Cardiac fibroblast (primary cell): ENCODE results near the gene LAMC1.

ENCODE experiments used
- DNase-seq, 2 donors: peaks; one replicate each; pipeline versions ENCODE4 v3.0.0 to v3.0.0-alpha.2; 2010; ENCODE audit warnings: low read depth in 2 of 2
- H3K4me3 ChIP-seq, 2 donors: replicated peaks in 1 of 2; 1 replicate in 1 of 2; 2 replicates in 1 of 2; pipeline ENCODE4 v1.5.1; 2011; ENCODE audit warnings: low read depth in 2 of 2, low read length in 2 of 2, mild to moderate bottlenecking in 2 of 2, moderate library complexity in 1 of 2
- TF ChIP-seq, protein P1 (sequence below): IDR thresholded peaks from one replicate; pipeline ENCODE4 v1.5.1; 2011; ENCODE audit warnings: low read depth, mild to moderate bottlenecking, low read length, inconsistent platforms

The LAMC1 gene

DNA sequence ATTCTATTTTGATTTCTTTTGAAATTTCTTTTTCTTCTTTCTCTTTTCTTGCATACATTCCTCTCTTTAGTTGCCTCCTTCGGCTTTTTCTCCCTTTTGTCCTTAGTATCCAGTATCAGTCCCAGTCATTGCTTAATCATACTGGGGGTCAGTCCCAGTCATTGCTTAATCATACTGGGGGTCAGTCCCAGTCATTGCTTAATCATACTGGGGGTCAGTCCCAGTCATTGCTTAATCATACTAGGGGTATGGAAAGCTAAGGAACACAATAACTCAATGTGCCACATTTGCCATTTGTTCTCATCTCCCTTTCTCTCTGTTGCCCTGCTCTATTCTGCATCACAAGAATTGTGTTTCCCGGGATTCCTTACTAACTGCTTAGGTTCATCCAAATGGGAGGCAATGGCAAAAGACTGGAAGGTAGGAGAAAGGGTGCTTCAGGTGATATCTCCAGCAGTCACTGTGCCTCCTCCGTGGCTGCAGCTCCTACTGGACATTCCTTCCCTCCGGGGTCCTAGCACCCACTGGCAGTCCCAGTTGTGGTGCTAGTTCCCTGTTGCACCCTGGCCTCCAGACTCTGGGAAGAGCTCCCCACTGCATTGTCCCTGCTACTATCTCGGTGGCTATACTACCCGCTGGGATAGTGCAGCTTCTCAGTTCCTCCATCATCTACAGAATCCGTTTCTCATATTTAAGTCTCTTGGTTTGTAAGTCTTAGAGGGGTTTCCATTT, 32.6 kb upstream of the LAMC1 start:
- TF ChIP-seq, protein P1, sequence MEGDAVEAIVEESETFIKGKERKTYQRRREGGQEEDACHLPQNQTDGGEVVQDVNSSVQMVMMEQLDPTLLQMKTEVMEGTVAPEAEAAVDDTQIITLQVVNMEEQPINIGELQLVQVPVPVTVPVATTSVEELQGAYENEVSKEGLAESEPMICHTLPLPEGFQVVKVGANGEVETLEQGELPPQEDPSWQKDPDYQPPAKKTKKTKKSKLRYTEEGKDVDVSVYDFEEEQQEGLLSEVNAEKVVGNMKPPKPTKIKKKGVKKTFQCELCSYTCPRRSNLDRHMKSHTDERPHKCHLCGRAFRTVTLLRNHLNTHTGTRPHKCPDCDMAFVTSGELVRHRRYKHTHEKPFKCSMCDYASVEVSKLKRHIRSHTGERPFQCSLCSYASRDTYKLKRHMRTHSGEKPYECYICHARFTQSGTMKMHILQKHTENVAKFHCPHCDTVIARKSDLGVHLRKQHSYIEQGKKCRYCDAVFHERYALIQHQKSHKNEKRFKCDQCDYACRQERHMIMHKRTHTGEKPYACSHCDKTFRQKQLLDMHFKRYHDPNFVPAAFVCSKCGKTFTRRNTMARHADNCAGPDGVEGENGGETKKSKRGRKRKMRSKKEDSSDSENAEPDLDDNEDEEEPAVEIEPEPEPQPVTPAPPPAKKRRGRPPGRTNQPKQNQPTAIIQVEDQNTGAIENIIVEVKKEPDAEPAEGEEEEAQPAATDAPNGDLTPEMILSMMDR: no peak
- peak; percentile 47 to 56 for DNase-seq
- H3K4me3 ChIP-seq: no peak overlapping the region

GRCh38 chr1:182993746-182994145, 29.5 kb upstream of the LAMC1 start:
- no peak overlapping the region for H3K4me3 ChIP-seq
- TF ChIP-seq, protein P1: no peak
- no peak for DNase-seq

GRCh38 chr1:182995894-182996293, 27.3 kb upstream of the LAMC1 start:
- TF ChIP-seq, protein P1: no peak
- DNase-seq: peak in 1 of 2 donors; percentile 15
- H3K4me3 ChIP-seq: no peak overlapping the region

- DNase-seq: no peak
- TF ChIP-seq, protein P1: no peak
- H3K4me3 ChIP-seq: no peak overlapping the region
Measured at GRCh38 chr1:182996816-182997215, 26.4 kb upstream of the LAMC1 start.

GRCh38 chr1:182998482-182998881, 24.7 kb upstream of the LAMC1 start:
- DNase-seq: no peak
- H3K4me3 ChIP-seq: no peak overlapping the region
- TF ChIP-seq, protein P1: no peak

- peak in 1 of 2 donors; percentile 55 for DNase-seq
- no peak overlapping the region for H3K4me3 ChIP-seq
- TF ChIP-seq, protein P1: no peak
Measured at GRCh38 chr1:183000167-183000962, 22.9 kb upstream of the LAMC1 start.
